Parathyroid adenoma (tissue), 2 donors: ENCODE measurements around the gene TEX54.

Source experiments
- H2AFZ ChIP-seq: fragments of 300-600 bp; sonication (generic); one replicate; pipeline ENCODE4 v1.7.0; 2017; ENCODE audit warnings: antibody characterized with exemption, mild to moderate bottlenecking
- H3K27ac ChIP-seq: fragments of 300-600 bp; sonication (generic); one replicate; pipeline ENCODE4 v1.7.0; 2017
- H3K27me3 ChIP-seq: fragments of 300-600 bp; sonication (generic); one replicate; pipeline ENCODE4 v1.7.0; 2017; ENCODE audit warnings: low read length; ENCODE audit not compliant: control insufficient read depth, insufficient read depth
- H3K36me3 ChIP-seq: fragments of 300-600 bp; sonication (generic); one replicate; pipeline ENCODE4 v1.7.0; 2017; ENCODE audit warnings: low read length; ENCODE audit not compliant: control insufficient read depth, insufficient read depth
- H3K4me1 ChIP-seq: fragments of 300-600 bp; sonication (generic); one replicate; pipeline ENCODE4 v1.7.0; 2017; ENCODE audit warnings: control low read depth
- H3K4me2 ChIP-seq: fragments of 300-600 bp; sonication (generic); one replicate; pipeline ENCODE4 v1.7.0; 2017; ENCODE audit warnings: low read length
- H3K4me3 ChIP-seq: fragments of 300-600 bp; sonication (generic); one replicate; pipeline ENCODE4 v1.7.0; 2017; ENCODE audit warnings: low read depth, low read length
- H3K79me2 ChIP-seq: fragments of 300-600 bp; sonication (generic); one replicate; pipeline ENCODE4 v1.7.0; 2017; ENCODE audit warnings: control low read depth
- H3K9ac ChIP-seq: fragments of 300-600 bp; sonication (generic); one replicate; pipeline ENCODE4 v1.7.0; 2017; ENCODE audit warnings: mild to moderate bottlenecking
- H3K9me3 ChIP-seq: fragments of 300-600 bp; sonication (generic); one replicate; pipeline ENCODE4 v1.7.0; 2017; ENCODE audit warnings: low read length; ENCODE audit not compliant: control insufficient read depth
- CTCF ChIP-seq: fragments of 300-600 bp; sonication (generic); IDR thresholded peaks from one replicate; pipeline ENCODE4 v1.7.0; 2017; ENCODE audit warnings: antibody characterized with exemption, mild to moderate bottlenecking
- donor health status: primary hyperparathyroidism.

TEX54 gene

GRCh38 chr11:62854825-62855570 lies 22.4 kb upstream of the TEX54 start:
- Histone ChIP-seq H2AFZ (peak overlapping the region; percentile 59), H3K4me1 (no peaks in the 10 kb centered on the region), H3K4me3 (peak overlapping the region; percentile 97), H3K4me2 (peak overlapping the region; percentile 94), H3K9ac (no peak overlapping the region), H3K27ac (peak overlapping the region; percentile 61), H3K79me2 (peaks cover 4% of the 10 kb centered on the region), H3K27me3 (no peaks in the 10 kb centered on the region), H3K36me3 (no peaks in the 10 kb centered on the region), H3K9me3 (no peaks in the 10 kb centered on the region)
- no peak for TF ChIP-seq CTCF

GRCh38 chr11:62854013-62854824 lies 21.6 kb upstream of the TEX54 start:
- no peak overlapping the region for H3K9ac ChIP-seq
- H3K36me3 ChIP-seq, result no peaks in the 10 kb centered on the region
- H2AFZ ChIP-seq, result no peak overlapping the region
- no peaks in the 10 kb centered on the region for H3K9me3 ChIP-seq
- no peaks in the 10 kb centered on the region for H3K4me1 ChIP-seq
- no peaks in the 10 kb centered on the region for H3K27me3 ChIP-seq
- peak overlapping the region; percentile 97 for H3K4me3 ChIP-seq
- H3K27ac ChIP-seq, result no peak overlapping the region
- TF ChIP-seq CTCF, result no peak
- H3K79me2 ChIP-seq, result peaks cover 4% of the 10 kb centered on the region
- H3K4me2 ChIP-seq, result peak overlapping the region; percentile 94

GRCh38 chr11:62853279-62853965 lies 20.8 kb upstream of the TEX54 start:
- Histone ChIP-seq H3K4me2 (no peak overlapping the region), H3K4me3 (no peak overlapping the region), H3K4me1 (no peaks in the 10 kb centered on the region), H3K27me3 (no peaks in the 10 kb centered on the region), H3K79me2 (peaks cover 4% of the 10 kb centered on the region), H2AFZ (no peak overlapping the region), H3K27ac (no peak overlapping the region), H3K9me3 (no peaks in the 10 kb centered on the region), H3K36me3 (no peaks in the 10 kb centered on the region), H3K9ac (no peak overlapping the region)
- TF ChIP-seq CTCF, result no peak

- H3K79me2 ChIP-seq, result peaks cover 4% of the 10 kb centered on the region
- H2AFZ ChIP-seq, result no peak overlapping the region
- no peak overlapping the region for H3K9ac ChIP-seq
- TF ChIP-seq CTCF, result no peak
- H3K36me3 ChIP-seq, result no peaks in the 10 kb centered on the region
- H3K4me3 ChIP-seq, result no peak overlapping the region
- H3K27me3 ChIP-seq, result no peaks in the 10 kb centered on the region
- no peaks in the 10 kb centered on the region for H3K9me3 ChIP-seq
- no peak overlapping the region for H3K27ac ChIP-seq
- no peaks in the 10 kb centered on the region for H3K4me1 ChIP-seq
- H3K4me2 ChIP-seq, result no peak overlapping the region
These were observed 20.0 kb upstream of the TEX54 start for GRCh38 chr11:62852523-62853188.
